ENCODE results near the gene RTP5.
A peak's percentile ranks its signal among the peaks of the same experiment; 100 is the strongest.

The RTP5 gene

DNA sequence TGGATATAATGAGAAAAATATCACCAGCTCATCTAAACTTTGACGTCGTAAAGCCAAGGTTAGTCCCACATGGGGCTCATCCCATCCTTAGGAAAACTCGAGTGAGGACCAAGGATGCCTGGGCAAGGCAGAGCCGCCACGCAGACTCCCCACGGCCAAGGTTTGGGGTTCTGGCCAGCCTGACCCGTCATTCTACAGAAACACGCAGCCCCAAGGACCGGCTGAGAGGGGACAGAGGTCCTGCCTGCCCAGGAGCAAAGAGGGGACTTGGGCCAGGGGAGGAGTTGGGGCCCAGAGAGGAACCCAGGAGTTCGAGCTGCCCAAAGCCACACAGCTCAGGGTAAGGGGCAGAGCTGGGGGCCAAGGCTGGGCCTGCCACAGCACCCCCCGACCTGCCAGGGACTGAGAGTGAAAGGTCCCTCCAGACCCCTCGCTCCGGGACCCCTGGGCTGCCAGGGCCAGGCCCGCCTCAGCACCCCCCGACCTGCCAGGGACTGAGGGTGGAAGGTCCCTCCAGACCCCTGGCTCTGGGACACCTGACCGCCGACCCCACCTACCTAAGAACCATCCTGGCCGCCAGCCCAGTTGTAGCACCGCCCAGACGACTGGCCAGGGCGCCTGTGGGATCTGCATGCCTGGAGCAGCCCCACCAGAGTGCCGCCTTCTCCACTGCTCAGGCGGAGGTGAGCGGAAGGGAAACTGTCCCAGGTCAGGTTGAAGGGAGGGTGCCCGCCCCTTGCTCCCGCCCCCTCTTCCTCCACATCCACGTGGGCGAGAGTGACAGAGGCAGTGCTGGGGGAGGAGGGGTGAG, 11.1 kb upstream of the RTP5 start, which contains the start of gene PDCD1:
TSS of gene PDCD1 (minus strand) at position 689 of the 811 bp plus-strand sequence. CDS start at position 633, 56 bp downstream.
- no peak for DNase-seq

DNA sequence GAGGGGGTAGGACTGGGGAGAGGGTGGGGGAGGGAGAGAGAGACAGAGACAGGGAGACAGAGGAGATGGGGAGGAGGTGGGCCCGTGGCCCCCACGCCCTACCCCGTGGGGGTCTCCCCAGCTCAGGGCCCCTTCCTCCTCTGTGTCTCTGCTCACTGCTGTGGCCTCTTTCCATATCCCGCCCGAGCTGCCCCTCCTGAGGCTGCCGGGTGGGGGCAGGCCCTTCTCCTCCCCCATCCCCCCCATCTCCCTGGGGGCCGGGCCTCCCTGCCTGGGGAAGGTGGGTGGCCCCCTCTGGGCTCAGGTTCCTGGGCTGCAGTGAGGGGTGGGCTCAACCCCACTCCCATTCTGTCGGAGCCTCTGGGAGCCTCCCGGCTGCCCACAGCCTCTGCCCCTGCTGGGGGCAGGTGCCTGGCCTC, 10.5 kb upstream of the RTP5 start:
- DNase-seq: no peak

- DNase-seq: no peak
Measured at GRCh38 chr2:241859436-241860183, 9.9 kb upstream of the RTP5 start.

DNA sequence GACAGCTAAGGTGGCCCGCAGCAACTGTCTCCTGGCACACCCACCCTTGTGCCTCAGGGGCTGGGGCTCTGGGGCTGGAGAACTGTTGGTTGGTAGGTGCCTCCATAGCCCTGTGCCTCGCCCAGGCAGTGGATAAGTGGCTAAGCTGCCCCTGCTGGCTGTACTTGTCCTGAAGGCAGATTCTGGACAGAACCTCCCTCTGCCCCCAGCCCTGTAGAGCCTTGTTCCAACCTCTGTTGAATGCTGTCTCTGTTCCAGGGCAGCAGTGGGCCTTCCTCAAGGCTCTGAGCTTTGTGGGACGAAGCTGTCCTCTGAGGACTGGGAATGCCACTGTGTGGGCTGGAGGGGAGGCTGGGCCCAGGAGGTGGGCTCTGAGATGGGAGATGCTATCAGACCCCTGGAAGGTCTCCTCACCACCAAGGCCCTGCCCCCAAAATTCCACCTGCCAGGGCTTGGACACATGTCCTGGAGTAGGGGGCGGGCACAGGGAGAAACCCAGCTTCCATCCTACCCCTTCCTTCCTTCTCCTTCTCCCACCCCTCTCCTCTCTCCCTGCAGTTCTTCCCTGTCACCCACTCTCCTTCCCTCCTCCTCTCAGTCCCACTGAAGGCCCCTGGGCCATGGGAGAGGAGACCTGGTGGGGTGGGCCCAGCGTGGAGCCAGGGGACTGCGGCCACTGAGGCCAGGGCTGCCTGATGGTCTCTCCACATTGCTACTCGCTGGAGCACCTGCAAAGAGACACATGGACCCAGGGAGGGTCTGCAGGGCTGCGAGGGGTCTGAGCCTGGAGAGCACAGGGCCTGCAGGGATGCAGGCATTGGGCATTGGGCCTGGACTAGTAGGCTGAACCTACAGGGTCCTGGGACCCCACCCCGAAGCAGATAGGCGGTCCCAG, 9.1 kb upstream of the RTP5 start:
- no peak for DNase-seq

- no peak for DNase-seq
Measured at GRCh38 chr2:241861264-241861663, 8.3 kb upstream of the RTP5 start.

DNA sequence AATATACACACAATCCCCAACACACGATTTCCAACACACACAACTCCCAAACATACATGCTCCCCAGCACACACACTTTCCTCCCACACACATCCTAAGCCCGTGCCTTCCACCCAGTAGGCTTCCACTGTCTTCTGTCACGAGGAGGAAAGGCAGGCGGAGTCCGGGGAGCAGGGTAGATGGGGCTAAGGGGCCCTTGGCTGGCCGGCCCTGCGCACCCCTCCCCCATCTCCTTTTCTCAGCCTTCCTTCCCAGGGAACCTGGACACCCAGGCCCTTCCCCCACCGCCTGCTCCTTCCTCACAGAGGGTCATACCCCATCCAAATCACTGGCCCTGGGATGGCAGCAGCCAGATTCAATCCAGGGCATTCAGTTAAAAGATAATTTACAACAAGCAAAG, 7.4 kb upstream of the RTP5 start:
- no peak for DNase-seq

- no peak for DNase-seq
Measured at GRCh38 chr2:241862775-241863535, 6.6 kb upstream of the RTP5 start.

DNA sequence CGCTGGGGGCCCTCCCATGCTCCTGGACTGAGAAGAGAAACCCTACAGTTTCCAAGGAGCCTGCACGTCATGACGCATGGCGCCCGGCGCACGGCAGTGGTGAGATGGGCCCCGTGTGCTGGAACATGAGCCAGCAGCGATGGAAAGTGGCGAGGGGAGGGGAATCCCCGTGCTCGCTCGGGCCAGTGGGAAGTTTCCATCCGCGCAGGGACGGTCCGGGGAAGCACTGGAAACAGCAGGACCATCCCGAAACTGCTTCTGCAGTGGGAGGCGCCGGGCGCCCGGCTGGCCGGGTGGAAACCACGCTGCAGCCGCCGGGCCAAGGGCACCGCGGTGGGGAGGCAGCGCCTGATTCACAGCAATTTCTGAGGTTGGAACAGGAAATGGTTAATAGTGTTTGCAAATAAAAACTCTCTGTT, 6.0 kb upstream of the RTP5 start:
- no peak for DNase-seq

- DNase-seq: no peak
Measured at GRCh38 chr2:241864168-241864849, 5.2 kb upstream of the RTP5 start.

GRCh38 chr2:241864850-241865213, 4.7 kb upstream of the RTP5 start:
- DNase-seq: no peak

DNA sequence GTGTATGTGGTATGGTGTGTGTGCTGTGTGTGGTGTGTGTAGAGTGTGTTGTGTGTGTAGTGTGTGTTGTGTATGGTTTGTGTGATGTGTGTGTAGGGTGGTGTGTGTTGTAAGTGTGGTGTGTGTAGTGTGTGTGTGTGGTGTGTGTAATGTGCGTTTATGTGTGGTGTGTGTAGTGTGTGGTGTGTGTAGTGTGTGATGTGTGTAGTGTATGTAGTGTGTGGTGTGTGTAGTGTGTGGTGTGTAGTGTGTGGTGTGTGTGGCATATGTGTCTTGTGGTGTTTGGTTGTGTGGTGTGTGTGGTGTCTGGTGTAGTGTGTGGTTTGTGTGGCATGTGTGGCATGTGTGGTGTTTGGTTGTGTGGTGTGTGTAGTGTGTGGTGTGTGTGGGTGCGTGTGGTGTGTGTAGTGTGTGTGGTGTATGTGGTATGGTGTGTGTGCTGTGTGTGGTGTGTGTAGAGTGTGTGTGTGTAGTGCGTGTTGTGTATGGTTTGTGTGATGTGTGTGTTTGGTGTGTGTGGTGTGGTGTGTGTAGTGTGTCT, 4.0 kb upstream of the RTP5 start:
- no peak for DNase-seq

DNA sequence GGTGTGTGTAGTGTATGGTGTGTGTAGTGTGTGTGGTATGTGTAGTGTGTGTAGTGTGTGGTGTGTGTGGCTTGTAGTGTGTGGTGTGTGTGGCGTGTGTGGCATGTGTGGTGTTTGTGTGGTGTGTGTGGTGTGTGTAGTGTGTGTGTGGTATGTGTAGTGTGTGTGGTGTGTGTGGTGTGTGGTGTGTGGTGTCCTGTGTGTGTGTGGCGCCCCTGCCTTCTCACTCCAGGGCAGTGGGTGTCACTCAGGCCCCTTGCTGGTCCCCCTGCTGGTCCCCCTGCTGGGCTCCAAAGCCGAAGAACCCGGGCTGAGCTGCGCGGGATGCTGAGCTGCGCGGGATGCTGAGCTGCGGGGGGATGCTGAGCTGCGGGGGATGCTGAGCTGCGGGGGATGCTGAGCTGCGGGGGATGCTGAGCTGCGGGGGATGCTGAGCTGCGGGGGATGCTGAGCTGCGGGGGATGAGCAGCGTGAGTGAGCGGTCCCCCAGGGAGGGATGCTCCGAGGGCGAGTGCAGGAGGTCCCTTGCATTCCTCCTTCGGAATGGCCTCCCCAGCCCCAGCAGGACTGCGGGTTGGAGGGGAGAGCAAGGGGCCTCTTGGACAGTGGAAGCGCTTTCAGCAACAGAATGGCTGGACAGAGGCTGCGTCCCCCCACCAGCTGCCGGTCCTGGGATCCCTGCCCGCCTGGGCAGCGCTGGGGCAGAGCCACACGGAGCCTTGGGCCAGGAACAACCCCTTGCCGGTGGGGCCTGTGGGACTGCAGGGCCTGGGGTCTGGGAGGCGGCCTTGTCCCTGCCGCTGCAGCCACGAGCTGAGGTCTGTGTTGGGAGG, 3.4 kb upstream of the RTP5 start:
- no peak for DNase-seq

DNA sequence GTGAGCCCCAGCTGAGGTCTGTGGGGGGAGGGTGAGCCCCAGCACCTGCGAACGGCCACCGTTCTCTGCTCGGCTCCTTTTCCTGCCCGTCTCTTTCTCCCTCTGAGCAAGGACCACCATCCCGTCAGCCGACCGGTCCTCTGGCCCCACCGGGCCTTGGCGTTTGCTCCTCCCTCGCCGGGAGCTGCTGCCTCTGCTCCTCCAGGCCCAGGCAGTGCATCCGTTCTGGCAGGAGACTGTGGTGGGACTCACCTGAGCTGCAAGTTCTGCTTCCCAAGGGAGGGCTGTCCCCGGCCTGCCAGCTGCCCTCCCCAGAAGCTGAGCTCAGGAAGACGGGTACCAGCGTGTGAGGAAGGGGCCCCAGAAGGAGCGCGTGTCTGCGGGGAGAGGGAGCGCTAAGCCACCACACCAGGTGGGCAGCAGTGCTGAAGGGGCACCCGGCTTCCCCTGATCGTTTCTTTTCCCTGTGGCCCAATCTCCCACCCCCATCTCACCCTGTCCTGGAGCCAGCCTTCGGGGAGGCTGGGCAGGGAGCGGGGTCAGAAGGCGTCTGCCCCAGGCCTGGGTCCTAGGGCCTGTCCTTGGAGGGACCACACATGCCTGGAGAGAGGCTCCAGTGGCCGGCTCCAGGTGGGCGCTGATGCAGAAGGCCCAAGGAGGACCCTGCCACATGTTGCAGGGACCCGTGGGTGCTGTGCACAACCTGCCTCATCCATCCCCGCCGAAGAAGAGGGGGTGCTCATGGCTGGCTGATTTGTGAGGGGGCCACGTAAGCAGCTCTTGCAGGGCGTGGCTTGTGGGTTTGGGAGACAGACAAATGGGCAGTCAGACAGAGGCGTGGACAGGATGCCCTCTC, 2.5 kb upstream of the RTP5 start:
- no peak for DNase-seq

DNA sequence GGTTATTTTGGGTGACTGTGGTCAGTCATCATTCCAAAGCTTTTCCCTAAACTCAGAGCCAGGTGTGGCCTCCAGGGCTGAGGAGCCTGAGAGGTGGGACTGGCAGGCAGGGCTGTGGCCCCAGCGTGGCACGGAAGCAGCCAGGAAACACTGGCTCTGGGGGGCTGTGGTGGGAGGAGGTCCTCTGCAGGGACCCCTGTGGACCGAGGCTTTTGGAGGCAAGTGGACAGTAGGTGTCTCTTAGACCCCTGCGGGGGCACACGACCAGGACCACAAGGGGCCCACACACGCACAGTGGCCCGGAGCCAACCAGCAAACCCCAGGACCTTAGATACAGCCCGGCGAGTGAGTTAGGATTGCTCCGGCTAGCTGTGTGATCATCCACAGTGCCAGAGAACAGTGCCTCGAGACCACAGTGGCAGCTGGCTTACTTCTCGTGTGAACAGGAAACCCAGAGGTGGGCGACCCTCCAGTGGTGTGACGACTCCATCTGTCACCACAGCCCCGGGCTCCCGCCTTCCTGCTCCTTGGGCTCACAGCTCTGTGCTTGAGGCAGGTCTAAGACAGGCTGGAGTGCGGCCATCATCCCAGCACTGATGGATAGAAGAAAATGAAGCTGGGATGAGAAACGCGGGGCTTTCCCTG, 1.6 kb upstream of the RTP5 start:
- no peak for DNase-seq

- peak; percentile 24 for DNase-seq
Measured at GRCh38 chr2:241868661-241869081, 858 bp upstream of the RTP5 start.

GRCh38 chr2:241870081-241870541, 582 bp downstream of the RTP5 start:
- DNase-seq: no peak

GRCh38 chr2:241870611-241871537, 1.3 kb downstream of the RTP5 start:
- DNase-seq: no peak

Data from NCI-H510A treated with DMSO at 0.1 percent for 48 hours (cell line).